ENCODE results near the gene NUP54.

GRCh38 chr4:76066546-76066945 lies 81.7 kb downstream of the NUP54 start:
- TF ChIP-seq POLR2A (IDR thresholded peaks at IDR 0.05), result no peak
- TF ChIP-seq, protein P1, sequence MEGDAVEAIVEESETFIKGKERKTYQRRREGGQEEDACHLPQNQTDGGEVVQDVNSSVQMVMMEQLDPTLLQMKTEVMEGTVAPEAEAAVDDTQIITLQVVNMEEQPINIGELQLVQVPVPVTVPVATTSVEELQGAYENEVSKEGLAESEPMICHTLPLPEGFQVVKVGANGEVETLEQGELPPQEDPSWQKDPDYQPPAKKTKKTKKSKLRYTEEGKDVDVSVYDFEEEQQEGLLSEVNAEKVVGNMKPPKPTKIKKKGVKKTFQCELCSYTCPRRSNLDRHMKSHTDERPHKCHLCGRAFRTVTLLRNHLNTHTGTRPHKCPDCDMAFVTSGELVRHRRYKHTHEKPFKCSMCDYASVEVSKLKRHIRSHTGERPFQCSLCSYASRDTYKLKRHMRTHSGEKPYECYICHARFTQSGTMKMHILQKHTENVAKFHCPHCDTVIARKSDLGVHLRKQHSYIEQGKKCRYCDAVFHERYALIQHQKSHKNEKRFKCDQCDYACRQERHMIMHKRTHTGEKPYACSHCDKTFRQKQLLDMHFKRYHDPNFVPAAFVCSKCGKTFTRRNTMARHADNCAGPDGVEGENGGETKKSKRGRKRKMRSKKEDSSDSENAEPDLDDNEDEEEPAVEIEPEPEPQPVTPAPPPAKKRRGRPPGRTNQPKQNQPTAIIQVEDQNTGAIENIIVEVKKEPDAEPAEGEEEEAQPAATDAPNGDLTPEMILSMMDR (IDR thresholded peaks at IDR 0.05), result no peak
